ENCODE data around the gene DHRS1.

DHRS1 gene

DNA sequence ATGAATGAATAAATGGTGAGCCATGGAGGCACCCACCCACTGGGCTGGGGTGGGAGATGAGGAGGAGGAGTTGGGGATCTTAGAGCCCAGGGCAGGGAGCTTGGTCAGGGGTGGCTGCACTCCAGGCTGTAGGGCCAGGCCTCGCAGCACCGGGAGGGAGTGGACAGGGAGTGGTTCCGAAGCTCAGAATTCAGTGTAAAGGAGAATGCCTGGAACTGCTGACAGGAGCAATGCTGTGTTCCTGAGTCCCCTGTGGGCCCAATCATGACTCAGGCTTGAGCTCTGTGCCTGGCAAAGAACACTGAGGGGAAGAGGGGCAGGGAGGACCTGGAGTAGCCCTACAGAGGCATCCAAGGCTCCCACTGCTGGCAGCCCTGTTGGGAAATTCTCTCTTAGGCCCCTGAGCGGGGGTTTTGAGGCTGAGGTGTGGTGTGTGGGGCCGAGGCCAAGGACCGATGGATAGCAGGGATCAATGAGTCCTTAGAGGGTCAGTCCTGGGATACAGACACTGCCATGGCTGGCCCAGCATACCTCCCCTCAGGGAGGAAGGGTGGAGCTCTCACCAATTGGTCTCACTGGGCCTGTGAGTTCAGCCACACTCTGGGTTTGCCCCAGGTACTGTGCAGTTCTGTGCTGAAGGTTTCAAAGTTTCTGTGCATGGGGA is 18.7 kb downstream of the DHRS1 start:
- DNase-seq, result no peak

DNA sequence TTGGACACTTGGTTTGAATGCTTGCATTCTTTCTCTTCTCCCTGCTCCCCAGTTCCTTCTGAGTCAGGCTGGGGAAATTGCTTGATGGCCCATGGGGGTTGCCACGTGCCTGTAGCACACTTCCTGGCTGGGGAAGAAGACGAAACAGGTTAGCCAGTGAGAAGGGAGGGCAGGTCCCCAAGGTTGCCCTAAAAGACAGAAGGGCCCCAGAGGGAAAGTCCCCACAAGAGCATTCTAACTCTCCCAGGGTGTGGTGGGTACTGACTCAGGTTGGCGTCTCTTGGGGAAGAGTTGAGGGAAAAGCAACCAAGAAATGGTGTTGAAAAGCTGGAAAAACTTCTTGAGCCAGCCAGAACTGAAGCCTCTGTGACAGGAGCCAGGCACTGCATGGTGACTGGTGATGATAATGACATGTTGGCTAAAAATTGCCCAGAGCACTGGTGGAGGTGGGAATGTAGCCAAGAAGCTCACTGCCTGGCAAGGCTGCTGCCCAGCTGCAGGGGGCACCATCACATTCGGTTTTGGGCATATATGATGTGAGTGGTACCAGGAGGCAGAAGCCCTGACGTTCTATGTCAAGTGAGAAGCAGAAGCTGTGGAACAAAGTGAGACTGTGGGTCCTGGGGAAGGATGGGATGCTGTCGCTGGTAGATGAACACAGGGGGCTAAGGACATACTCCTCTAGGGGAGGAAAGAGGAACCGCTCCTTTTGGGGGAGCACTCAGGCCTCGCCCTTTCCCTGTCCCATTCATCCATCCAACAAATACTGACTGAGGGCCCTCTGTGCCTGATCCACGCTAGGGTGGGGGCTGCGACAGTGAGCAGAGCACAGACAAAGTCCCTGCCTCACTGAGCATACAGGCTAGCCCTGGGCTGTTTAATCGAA is 20.0 kb downstream of the DHRS1 start:
- DNase-seq, result no peak

DNA sequence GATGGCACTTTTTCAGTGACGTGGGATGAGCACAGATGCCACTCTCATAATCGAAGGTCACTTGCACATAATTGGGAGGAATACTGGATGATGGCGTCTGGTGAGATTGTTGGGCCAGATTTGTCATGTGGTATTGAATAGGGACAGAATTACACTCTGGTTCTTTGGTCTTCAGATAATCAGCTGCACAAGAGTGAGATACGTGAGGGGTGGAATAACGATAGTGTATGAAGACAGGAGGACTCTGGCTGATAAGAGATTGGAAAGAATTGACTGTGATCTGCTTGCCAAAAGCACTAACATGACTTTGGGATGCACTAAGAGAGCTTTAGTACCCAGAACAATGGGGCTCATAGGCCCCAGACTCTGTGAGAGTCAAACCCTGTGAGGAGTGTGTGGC is 21.2 kb downstream of the DHRS1 start:
- DNase-seq, result no peak

DNA sequence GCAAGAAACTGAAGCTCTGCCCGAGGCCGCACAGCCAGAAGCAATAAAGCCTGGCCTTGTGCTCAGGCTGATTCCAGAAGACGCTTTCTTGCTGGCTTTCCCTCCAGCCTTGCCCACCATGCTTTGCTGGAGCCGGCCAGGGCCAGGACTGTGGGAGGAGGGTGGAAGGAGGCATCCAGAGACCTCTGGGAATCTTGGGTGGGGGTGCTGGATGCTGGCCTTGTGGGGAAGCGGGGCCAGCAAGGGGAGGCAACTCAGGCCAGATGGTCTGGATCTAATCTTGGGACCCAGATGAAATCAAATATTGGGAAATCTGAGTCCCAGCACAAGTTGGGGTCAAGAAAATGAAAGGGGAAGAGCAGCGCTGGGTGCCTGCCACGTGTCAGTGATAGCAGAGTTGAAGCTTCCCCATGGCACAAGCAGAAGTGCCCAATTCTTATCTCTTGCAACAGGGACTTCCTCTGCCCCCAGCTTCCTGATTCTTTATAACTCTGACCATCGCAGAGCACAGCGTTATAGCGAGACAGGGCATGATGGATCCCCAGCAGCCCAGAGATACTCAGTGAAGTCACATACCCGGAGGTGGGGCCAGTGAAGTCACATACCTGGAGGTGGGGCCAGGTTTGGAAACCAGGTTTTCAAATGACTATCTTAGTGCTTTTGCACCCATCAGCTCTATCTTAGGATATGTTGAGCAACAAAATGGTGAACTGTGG is 21.8 kb downstream of the DHRS1 start:
- no peak for DNase-seq

DNA sequence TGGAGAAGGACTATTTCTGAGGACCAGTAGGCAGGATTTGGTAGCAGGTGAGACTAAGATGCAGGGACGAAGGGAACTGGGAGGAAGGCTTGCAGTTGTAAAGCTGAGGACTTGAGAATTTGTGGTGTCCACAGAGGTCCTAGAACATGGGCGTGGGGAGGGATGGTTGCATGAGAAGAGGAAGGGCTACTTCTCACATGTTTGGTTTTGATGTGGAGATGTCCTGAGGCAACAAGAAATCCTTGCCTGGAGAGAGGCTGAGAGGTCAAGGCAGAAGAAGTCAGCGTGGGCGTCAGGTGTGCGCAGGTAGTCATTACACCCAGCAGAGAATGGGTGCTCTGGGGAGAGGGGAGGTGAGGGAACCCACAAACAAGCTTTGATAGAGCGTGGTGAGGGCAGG is 22.5 kb downstream of the DHRS1 start:
- DNase-seq, result no peak

DNA sequence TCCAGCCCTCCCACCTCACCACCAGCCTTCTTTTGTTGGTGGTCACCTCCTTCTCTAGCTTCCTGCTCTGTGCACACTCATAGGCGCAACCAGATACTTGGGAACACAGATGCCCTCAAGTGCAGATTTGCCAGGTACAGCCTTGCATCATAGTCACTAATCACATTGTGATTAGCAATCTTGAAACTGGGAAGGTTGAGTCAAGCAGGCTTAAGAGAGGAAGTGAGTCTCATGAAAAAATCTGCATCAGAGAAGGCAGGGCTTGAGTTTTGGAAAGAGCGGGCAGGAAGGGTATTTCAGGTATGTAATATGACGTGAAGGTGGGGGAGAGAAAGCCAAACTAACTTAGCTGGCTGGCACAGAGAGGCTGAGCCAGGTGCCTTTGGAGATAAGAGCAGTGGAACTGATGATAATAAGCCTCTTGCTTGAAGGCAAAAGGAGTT is 25.5 kb downstream of the DHRS1 start:
- DNase-seq, result no peak

DNA sequence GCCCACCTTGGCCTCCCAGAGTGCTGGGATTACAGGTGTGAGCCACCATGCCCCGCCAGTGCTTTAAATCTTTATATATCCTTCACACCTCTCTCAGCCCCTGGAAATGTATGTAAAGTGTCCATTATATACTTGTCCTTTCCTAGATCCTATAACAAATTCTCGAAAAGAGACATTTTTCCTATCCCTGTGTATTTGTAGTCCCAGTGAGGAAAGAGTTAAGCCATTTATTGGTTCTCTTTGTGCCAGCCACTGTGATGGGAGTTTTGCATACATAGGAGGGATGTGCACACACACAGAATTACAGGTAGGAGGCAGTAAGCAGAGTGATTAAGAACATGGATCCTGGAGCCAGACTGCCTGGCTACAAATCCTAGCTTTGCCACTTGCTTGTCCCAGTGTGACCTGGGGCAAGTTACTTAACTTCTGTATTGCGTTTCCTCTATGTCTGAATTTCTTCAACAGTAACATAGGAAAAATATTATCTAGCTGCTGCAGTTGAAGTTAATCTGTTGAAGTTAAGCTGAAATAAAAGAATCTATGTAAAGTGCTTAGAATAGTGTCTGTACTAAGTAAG is 26.1 kb downstream of the DHRS1 start:
- DNase-seq, result peak; percentile 10

DNA sequence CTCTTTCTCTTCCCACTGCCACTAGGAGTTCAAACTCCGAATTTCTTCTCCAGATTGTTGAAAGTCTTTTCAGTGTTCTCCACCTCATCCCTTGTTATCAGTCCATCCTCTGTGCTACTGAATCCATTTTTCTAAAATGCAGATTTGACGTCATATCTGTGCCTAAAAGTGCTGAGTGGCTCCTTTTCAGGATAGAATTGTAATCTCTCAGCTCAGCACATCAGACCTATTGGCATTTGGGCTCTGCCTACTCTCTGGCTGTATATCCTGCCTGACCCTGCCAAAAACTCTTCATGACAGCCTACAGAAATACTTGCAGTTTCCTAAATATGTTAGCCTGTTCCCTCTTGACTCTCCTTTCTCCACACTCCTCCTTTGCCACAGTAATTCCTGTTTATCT is 27.1 kb downstream of the DHRS1 start:
- no peak for DNase-seq

DNA sequence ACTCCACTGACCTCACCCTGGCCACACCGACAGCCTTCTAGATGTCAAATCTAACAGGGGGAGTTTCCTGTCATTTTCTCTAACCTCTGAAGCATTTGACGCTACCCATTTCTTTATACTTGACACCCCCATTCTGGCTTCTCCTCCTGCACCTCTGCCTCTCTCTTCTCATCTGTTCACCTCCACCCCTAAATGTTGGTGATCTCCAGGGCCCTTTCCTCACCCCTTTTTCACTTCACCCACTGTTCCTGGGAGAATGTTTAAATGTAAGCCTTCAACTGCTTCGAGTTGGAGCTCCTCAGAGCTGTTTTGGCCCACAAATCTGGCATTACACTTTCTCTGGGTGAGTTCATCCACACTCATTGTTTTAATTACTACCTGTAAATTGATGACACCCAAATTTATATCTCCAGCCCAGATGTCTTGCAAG is 27.7 kb downstream of the DHRS1 start:
- no peak for DNase-seq

DNA sequence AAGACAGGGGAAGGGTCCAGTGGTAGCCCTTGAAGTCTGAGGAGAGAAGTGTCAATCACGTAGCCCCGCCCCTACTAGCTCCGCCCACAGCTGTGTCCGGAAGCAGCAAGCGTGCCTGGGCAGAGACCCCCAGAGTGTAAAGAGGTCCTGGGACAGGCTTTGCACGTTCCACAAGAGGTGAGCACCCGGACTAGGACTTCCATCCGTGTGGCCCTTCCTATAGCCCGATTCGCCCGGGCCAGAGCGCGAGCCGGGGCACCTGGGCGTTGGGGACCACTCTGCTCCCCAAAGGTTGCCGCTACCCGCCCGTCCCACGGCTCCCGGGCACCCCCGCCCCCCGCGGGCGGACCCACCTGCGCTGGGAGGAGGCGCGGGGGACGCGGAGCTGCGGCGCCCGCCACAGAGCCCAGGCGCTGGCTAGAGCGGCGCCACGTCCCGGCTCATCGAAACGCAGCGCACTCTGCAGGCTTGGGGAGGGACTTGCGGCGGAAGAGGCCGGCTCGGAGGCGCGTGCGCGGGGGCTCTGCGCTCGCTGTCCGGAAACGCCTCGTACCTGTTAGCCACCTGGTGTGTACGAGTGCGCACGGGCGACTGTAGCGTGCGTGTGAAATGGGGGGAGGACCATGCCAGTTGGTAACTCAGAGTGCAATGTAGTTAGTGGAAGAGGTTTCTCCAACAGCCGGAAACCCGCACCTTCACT is 28.3 kb downstream of the DHRS1 start, which contains the start of gene RABGGTA:
TSS of gene RABGGTA (minus strand) at position 464 of the 700 bp plus-strand sequence. CDS start 482 bp downstream, outside the sequence.
- DNase-seq, result peak; percentile 96

DNA sequence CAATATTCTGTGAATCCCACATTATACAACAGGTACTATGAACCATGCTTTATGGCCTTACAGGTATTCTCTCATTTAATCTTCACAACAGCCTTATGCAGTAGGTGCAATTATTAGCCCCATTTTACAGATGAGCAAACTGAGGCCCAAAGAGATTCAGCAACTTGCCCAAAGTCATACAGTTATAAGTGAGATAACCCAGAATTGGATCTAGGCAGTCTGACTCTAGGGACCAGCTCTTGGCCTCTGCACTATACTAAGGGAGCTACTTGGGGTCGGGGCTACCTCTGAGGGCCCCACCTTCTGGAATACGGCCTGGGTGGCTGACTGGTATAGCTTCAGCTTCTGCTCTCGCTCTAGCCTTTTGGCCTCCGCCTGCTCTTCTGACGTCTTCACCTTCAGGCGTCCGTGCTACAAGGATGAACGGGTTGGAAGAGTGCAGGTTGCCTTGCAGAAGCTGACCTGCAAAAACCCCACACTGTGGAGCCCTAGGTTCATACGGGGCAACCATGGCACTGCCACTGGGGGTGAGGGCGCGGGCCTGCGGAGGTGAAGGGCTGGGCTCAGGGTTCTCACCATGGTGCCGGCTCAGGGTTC is 28.9 kb downstream of the DHRS1 start:
- DNase-seq, result peak; percentile 57

DNA sequence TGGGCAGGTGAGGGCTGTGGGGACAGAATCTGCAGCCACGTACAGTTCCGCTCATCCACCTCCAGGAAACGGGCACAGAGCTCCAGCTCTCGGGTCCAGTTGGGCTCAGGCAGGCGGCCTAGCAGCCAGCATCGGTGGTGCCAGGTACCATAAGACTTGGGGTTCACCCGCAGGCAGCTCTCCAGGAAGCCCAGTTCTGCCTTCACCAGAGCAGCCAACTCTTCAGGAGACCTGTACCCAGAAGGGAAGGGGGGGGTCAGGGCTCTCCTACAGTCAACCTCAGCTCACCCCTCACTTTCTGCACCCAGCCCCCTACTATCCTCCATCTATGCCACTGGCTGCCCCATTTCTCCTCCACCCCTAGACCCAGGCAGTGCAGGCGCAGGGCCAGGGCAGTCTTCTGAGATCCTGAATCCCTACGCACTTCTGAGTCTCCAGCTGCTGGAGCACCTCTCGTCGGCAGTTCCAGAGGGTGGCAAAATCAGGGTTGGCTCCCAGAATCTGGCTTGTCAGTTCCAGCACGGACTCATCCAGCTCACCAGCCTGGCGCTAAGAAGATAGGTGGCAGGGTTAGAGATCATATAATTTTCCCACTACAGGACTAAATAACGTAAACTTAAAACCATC is 29.6 kb downstream of the DHRS1 start:
- DNase-seq, result no peak

DNA sequence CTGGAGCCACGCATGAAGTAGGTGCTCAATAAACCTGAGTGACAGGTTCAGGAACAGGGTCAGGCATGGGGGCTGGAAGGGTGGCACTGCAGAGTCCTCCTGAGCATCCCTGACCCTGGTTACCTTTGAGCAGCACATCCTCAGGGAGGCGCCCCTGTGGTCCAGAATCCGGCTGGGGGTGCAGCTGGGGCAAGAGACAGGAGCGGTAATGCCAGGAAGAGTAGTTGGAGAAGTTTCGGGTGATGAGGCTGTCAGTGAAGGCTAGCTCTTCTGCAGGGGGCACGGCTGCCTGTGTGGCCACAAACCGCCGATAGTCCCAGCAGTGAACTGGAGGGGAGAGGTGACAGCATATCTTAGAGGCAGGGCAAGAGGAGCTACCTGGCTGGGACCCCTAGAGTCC is 30.2 kb downstream of the DHRS1 start:
- DNase-seq, result no peak

DNA sequence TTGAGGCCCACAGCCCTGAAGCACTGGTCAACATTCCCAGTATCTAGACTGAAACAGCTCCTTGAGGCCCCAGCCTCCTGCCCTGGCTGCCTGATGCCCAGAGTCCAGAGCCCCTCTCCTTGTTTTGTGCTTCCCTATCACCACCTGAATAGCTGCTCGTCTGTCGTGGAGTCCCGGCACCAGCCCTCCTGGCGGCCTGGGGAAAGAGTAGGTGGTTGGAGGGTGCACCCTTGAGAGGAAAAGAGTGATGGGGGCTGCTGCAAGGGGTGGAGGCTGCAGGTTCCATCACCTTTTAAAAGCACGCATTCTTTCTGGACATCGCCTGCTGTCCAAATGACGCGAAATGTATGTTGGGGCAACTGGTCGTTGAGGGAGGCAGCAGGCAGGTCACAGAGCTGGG is 31.4 kb downstream of the DHRS1 start:
- no peak for DNase-seq

DNA sequence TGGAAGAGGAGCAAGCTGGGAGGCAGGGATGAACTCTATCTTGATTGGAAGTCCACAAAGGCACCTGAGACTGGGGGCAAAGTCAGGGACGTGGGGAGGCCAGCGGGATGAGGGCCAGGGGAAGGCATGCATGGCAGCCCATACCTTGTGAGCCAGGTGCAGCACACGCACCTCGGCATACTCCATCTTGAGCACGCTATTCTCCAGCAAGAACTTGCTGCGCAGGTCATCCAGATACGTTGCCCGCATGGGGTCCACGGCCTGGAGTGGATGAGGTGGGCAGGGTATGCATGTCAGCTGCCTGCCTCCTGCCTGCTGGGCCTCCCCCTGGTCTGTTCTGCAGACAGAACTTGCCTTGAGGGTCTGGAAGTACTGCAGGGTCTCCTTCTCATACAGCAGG is 32.1 kb downstream of the DHRS1 start:
- DNase-seq, result no peak

DNA sequence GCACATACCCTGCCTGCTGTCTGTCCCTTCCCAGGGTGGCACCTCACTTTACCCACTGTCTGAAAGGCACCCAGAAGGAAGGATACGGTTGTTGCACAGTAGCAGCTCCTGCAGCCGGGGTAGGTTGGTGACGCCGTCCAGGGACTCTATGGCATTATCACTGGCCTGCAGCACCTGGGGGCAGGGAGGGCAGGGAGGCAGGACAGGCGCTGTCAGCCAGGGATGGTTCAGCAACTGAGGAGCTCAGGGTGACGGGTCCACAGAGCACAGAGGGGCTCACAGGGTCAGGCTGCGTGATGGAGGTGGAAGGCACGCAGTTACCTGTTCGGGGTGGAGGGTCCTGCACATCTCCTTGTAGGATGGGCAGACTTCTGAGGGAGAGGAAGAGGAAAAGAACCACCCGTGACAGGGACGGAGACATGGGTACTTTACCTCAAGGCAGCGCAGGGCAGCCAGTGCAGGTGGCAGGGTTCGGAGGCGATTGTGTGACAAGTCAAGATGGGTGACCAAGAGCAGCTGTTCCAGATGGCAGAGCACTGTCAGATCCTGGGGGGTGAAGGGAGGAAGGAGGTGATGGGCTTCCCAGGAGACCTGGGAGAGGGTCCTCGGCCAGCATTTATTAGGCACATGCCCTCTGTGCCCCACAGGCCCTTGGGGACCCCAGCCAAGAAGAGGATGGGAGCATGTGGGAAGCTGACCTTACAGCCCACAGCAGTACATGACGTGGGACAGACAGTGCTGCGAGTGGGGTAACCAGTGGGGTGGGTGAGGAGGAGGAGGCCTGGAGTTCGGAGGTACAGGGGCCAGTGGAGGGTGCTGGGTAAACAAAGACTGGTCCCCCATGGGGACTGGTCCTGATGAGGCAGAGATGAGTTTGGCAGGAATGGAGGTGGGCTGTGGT is 33.0 kb downstream of the DHRS1 start:
- no peak for DNase-seq

DNA sequence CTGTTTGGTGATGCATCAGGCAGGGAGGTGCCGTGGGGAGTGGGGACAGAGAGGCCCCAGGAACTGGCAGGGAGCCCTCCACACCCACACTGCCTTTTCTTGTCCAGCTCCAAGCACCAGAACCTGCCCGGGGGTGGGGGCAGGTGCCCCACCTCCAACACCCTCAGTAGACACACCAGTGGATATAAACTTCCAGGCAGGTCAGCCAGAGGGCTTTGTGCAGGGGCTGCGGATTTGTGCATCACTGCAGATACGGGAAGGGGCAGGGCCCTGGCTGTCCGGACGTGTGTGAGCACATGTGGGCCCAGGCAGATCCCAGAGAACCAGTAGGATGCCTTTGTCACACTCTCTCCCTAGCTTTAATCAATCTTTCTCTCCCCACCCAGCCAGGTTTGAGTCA is 35.3 kb downstream of the DHRS1 start:
- DNase-seq, result no peak

DNA sequence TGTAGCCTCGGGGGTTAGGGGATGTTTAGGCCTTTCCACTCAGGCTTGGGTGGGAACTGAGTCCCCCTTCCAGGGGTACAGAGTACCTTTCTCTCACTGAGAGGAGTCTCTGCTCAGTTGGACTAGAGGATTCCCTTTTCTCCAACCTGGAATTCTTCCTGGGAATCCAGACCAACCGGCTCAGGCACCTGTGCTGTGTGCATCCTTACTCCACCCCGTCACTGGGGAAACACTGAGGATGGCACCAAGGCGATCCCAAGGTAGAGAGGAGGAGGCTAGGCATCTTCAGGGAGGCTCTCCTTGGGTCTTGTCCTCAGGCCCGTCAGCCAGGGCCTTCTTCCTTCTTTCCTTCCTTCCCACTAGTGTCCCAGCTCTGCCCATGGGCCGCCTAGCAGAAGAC is 35.7 kb downstream of the DHRS1 start:
- no peak for DNase-seq

DNA sequence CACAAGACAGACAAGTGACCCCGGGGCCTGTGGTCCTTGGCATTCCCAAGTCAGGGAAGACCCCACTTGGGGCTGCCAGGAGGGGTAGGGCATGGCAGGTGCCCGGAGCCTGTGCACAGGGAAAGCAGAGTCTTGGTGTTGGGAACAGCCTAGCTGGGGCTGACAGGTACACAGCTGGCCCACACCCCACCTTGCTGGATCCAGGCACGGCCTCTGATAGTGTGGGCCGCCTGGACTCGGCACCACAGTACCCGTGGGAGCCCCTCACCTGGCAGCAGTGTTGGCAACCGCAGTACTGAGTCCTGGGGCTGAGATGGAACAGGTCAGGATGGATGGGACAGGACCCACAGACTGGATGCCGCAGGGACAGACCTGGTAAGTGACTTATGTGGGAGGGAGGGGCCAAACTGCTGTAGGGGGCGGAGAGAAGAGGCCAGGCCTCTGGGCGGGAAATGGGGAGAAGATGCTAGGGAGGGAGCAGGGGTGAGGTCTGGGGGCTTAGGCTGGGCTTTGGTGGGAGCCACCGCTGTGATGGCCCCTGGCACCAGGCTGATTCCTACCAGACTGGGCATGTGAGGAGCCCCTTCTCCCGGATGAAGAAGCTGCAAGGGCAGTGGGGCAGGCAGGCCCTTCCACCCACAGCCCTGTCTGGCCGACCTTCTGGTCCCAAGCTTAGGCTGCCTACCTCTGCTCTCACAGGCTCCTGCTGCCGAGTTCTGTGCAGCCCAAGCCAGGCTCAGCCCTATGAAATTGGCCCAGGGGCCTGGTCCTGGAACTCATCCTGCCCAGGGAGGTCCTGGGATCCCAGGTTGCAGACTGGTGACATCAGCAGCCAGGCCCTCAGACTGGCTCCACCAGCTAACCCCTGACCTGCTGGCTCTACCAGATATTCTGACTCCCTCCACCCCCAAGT is 36.5 kb downstream of the DHRS1 start, which contains the start of gene TGM1:
TSS of gene TGM1 (minus strand) at position 357 of the 913 bp plus-strand sequence. CDS start 825 bp downstream, outside the sequence.
- DNase-seq, result no peak
